Tibial artery (tissue), 4 donors: Measurements from ENCODE around the gene TRIM44.

Source experiments
- DNase-seq, 2 donors: peaks; one replicate each; pipeline ENCODE4 v3.0.0-alpha.2; 2019
- H3K27ac ChIP-seq, 2 donors: fragments of 200-600 bp; sonication (generic) in 1 of 2; 1 replicate in 1 of 2; 2 replicates in 1 of 2; pipeline ENCODE4 v1.5.1; 2018 to 2019; ENCODE audit warnings: mild to moderate bottlenecking in 1 of 2
- H3K27me3 ChIP-seq, 2 donors: fragments of 200-600 bp; sonication (generic) in 1 of 2; one replicate each; pipeline versions ENCODE4 v1.5.1 to v1.6.0; 2016 to 2019
- H3K36me3 ChIP-seq, 3 donors: fragments of 200-600 bp; sonication (generic) in 2 of 3; one replicate each; pipeline ENCODE4 v1.5.1; 2016 to 2019; ENCODE audit warnings: mild to moderate bottlenecking in 2 of 3
- H3K4me1 ChIP-seq, 4 donors: fragments of 200-600 bp; sonication (generic) in 2 of 4; 1 replicate in 3 of 4; 2 replicates in 1 of 4; pipeline ENCODE4 v1.5.1; 2016 to 2019
- H3K4me3 ChIP-seq, 2 donors: fragments of 200-600 bp; sonication (generic) in 1 of 2; 1 replicate in 1 of 2; 2 replicates in 1 of 2; pipeline ENCODE4 v1.5.1; 2018 to 2019; ENCODE audit warnings: mild to moderate bottlenecking in 2 of 2
- H3K9me3 ChIP-seq, 3 donors: fragments of 200-600 bp; sonication (generic) in 1 of 3; one replicate each; pipeline ENCODE4 v1.5.1; 2016 to 2019
- intact Hi-C: fragments of 100-400 bp; cut with DNase I; formaldehyde crosslinking; loops from one replicate; pipeline ENCODE4 v1.15.0; 2023; ENCODE audit warnings: low total_unique reads
- TF ChIP-seq, protein P1 (sequence below), 2 experiments: fragments of 200-600 bp in 1 of 2; fragments of 450-650 bp in 1 of 2; IDR thresholded peaks; one replicate each; pipeline ENCODE4 v1.5.1; 2017 to 2019; ENCODE audit warnings: antibody characterized with exemption in 2 of 2, mild to moderate bottlenecking in 1 of 2, moderate library complexity in 1 of 2

TRIM44 gene

GRCh38 chr11:35734669-35735410, 72.3 kb downstream of the TRIM44 start:
- DNase-seq: no peak
- H3K4me1 ChIP-seq: no peaks in the 10 kb centered on the region
- TF ChIP-seq, protein P1, sequence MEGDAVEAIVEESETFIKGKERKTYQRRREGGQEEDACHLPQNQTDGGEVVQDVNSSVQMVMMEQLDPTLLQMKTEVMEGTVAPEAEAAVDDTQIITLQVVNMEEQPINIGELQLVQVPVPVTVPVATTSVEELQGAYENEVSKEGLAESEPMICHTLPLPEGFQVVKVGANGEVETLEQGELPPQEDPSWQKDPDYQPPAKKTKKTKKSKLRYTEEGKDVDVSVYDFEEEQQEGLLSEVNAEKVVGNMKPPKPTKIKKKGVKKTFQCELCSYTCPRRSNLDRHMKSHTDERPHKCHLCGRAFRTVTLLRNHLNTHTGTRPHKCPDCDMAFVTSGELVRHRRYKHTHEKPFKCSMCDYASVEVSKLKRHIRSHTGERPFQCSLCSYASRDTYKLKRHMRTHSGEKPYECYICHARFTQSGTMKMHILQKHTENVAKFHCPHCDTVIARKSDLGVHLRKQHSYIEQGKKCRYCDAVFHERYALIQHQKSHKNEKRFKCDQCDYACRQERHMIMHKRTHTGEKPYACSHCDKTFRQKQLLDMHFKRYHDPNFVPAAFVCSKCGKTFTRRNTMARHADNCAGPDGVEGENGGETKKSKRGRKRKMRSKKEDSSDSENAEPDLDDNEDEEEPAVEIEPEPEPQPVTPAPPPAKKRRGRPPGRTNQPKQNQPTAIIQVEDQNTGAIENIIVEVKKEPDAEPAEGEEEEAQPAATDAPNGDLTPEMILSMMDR (IDR thresholded peaks at IDR 0.05): no peak
- H3K4me3 ChIP-seq: no peak overlapping the region
- no peaks in the 10 kb centered on the region for H3K27me3 ChIP-seq
- intact Hi-C loops: no loop called here
- peaks cover 0 to 5% (median 0%) of the 10 kb centered on the region in 3 donors for H3K9me3 ChIP-seq
- H3K36me3 ChIP-seq: peaks cover 14 to 34% (median 23%) of the 10 kb centered on the region in 3 donors
- H3K27ac ChIP-seq: no peak overlapping the region

- intact Hi-C loops: no loop called here
- Histone ChIP-seq H3K27me3 (no peaks in the 10 kb centered on the region), H3K36me3 (peaks cover 13 to 28% (median 17%) of the 10 kb centered on the region in 3 donors), H3K27ac (no peak overlapping the region), H3K4me1 (no peaks in the 10 kb centered on the region), H3K9me3 (peaks cover 0 to 1% (median 0%) of the 10 kb centered on the region in 3 donors), H3K4me3 (no peak overlapping the region)
- DNase-seq: no peak
- TF ChIP-seq, protein P1 (IDR thresholded peaks at IDR 0.05): no peak
Observed at GRCh38 chr11:35735411-35735810, 72.8 kb downstream of the TRIM44 start.

DNA sequence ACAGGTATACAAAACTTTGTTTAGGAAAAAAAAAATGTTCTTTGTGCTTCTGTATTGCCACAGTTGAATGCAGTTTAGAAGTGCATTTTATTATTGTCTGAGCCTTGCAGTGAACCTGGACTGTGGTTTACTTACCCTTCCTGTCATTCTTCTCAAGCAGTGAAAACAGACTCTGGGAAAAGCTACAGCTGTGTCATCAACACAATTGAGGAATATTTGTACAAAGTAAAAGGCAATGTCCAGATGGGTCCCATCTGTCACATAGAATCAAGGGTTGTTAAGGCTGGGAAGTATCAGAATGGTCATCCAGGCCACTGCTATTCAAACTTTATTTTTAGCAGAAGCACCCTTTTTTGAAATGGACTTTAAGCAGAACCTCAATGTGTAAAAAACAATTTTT, 73.3 kb downstream of the TRIM44 start:
- intact Hi-C loops: no loop called here
- Histone ChIP-seq H3K36me3 (peaks cover 12 to 28% (median 13%) of the 10 kb centered on the region in 3 donors), H3K9me3 (no peaks in the 10 kb centered on the region)

DNA sequence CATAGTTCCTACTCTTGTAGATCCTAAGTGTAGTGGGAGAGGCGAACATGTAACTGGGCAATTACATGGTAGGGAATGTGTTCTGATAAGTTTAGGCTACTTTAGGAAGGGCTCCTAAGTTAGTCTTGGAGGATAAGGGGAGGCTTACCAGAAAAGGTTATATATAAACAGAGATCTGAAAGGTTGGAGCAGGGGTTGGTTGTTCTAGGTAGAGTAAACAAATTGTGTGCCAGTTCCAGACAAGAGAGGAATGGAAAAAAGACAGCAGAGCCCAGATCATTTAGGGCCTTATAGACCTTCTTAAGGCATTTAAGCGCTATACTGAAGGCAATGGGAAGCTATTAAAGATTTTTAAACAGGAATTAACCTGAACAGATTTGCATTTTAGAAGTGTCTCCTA, 74.4 kb downstream of the TRIM44 start:
- H3K4me1 ChIP-seq: no peaks in the 10 kb centered on the region
- no peaks in the 10 kb centered on the region for H3K27me3 ChIP-seq
- H3K9me3 ChIP-seq: no peaks in the 10 kb centered on the region
- TF ChIP-seq, protein P1 (IDR thresholded peaks at IDR 0.05): no peak
- DNase-seq: no peak
- intact Hi-C loops: no loop called here
- H3K4me3 ChIP-seq: no peak overlapping the region
- H3K27ac ChIP-seq: no peak overlapping the region
- peaks cover 8 to 28% (median 13%) of the 10 kb centered on the region in 3 donors for H3K36me3 ChIP-seq

More for the DNA sequence above, 73.3 kb downstream of the TRIM44 start:
- Histone ChIP-seq H3K4me3 (no peak overlapping the region), H3K27me3 (no peaks in the 10 kb centered on the region), H3K4me1 (no peaks in the 10 kb centered on the region), H3K27ac (no peak overlapping the region)
- no peak for DNase-seq
- TF ChIP-seq, protein P1 (IDR thresholded peaks at IDR 0.05): no peak

DNA sequence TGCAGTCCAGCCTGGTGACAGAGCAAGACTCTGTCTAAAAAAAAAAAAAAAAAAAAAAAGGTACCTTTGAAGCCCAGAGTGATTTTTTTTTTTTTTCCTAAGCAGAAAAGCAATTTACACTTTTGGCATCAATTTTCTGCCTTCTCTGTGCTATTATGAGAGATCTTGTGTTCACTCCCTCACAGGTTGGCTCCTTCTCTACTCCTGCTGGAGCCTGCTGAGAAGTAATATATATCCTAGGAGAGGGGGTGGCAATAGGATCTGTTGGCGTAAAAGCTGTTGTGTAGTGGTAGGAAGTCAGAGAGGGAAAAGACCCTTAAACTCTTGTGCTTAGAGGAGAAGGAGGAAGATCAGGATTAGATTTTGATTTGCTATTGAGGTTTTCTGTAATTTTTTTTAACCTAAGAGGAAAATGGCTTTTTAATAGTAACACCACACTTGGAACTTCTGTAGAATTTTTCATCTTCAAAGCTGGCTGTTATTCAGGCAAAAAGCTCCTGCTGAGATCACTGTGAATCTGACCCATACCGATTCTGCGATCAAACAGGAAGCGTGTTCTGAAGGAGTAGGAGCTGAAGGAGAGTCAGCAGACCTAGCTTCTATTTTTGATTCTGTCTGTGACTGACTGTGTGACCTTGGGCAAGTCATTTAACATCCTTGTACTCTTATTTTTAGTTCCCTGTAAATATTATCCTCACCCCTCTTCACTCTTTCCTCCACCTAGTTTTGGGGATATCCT, 77.7 kb downstream of the TRIM44 start:
- intact Hi-C loops: no loop called here
- no peak for DNase-seq
- Histone ChIP-seq H3K27ac (no peak overlapping the region), H3K36me3 (peaks cover 8 to 37% (median 19%) of the 10 kb centered on the region in 3 donors), H3K27me3 (no peaks in the 10 kb centered on the region), H3K4me3 (no peak overlapping the region), H3K4me1 (no peaks in the 10 kb centered on the region), H3K9me3 (no peaks in the 10 kb centered on the region)
- TF ChIP-seq, protein P1 (IDR thresholded peaks at IDR 0.05): no peak
